GM19240 (cell line): ENCODE results near the gene PRSS53.

ENCODE experiments used
- DNase-seq: peaks from one replicate; pipeline ENCODE4 v3.0.0; 2011; ENCODE audit warnings: low spot score; ENCODE audit not compliant: insufficient read length

PRSS53 gene

DNA sequence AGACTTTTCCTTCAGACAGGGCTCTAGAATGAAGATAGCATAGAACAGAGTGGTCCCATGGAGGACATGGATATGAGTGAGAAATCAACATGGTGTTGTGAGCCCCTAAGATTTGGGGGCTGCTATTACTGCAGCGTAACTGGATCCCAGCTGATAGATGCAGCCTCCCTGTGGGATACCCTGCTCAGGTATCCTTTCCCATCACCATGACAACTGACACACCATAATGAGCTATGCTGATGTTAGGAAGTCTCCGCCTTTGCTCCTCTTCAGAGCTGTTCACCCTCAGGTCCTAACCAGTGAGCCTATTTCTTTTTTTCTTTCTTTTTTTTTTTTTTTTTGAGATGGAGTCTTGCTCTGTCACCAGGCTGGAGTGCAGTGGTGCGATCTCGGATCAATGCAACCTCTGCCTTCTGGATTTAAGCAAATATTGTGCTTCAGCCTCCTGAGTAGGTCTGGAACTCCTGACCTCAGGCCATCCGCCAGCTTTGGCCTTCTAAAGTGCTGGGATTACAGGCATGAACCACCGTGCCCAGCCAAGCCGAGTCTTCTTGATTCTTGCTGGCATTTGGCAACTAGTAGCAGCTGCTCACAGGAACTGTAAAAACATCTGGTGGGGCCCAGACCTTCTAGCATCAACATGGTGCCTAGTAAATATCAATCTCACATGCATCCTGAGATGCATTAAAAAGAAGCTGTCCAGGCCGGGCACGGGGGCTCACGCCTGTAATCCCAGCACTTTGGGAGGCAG lies 38.3 kb downstream of the PRSS53 start:
- DNase-seq, result no peak

DNA sequence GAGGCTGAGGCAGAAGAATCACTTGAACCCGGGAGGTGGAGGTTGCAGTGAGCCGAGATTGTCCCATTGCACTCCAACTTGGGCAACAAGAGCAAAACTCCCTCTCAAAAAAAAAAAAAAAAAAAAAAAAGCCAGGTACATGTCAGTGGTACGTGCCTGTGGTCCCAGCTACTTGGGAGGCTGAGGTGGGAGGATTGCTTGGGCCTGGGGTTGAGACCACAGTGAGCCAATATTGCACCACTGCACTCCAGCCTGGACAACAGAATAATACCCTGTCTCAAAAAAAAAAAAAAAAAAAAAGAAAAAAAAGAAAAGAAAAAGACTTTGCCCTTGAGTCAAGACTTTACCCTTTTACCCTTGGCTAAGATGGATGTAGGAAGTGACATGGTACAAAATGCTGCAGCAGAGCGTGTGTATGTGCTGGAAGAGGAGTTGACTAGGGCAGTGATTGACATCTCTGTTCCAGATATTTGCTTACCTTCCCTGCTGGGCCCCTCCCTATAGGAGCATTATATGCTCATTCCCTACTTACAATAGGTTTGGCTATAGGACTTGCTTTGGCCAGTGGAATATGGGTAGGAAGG lies 44.8 kb downstream of the PRSS53 start:
- no peak for DNase-seq

DNA sequence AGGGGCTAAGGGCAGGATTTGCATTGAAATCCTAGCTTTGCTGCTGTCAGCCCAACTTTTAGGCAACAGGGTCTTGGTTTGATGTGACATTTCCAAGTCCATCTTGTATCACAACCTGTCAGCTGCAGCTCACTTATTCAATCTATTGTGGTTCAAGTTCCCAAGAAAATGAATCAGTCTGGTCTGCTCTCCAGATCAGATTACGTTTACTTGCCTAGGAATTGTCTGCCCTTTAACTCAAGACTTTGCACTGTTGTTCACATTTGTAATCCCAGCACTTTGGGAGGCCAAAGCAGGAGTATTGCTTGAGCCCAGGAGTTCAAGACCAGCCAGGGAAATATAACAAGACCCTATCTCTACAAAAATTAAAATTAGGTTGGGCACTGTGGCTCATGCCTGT lies 45.4 kb downstream of the PRSS53 start:
- DNase-seq, result no peak

DNA sequence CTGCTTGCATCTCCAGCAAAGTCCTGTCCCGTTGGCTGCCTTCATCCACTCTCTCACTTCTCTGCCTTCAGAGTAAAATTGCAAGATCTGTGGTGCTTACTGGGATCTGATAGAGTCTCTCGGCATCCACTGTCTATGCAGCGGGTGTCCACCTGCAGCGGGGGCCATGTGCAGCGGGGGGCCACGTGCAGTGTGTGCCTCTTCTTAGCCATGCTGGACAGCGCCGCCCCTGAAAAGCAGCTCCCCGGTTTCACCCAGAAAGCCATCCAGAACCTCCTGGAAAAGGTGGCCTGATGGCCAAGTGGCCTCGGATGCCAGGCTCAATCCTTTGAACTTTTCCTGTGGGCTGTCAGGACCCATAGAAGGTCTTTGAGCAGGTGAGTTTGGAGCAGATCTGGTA lies 45.9 kb downstream of the PRSS53 start:
- DNase-seq, result no peak

DNA sequence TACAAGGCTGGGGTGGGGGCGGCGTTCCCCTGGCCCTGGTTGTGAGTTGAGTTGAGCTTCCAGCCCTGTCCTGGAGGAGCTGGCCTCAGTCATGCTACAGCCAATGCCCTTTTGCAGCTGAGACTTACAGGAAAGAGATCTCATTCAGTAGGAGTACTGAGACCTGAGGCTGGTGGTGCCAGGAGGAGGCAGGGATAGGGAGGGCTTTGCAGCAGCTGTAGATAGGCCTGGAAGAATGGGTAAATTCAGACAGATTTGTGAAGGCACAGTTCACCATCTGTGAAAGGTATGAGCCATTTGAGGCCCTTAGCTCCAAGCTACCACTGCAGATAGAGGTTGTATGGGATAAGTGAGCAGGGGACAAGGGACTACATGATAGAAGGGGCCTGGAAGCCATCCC lies 49.8 kb downstream of the PRSS53 start:
- DNase-seq, result no peak

DNA sequence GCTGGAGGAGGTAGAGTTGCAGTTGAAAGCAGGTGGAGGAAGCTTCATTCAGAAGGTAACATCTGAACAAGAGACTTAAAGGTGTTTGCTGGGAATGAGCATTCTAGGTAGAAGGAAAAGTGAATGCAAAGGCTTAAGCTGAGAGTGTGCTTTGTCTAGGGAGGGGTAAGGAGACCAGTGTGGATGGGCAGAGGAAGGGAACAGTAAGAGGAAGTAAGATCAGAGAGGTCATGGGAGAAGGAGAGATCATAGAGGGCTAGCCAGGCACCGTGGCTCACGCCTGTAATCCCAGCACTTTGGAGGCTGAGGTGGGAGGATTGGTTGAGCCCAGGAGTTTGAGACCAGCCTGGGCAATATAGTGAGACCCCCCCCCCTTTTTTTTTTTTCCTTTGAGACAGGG lies 52.1 kb downstream of the PRSS53 start:
- DNase-seq, result no peak

DNA sequence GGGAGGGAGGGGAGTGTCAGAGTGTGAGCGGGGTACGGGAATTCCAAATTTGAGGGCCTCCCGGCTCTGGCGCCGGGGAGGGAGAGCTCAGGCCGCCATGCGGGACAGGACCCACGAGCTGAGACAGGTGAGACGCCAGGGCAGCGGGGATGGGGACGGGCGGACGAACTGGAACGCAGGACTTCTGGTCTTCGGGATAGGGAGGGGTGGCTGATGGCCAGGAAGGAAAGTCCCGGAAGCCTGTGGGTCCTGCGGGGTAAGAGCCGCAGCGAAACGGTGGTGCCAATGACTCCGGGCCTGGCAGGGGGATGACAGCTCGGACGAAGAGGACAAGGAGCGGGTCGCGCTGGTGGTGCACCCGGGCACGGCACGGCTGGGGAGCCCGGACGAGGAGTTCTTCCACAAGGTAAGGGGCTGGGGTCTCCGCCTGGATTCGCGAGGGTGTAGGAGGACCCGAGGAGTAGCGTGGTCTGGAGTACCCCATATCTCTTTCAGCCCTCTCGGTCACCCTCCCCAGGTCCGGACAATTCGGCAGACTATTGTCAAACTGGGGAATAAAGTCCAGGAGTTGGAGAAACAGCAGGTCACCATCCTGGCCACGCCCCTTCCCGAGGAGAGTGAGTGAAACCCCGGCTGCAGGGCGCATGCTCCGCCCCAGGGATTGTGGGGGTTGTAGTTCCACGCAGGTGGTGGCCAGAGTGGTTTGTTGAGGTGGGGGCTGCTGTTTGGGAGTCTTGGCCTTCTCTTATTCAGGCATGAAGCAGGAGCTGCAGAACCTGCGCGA lies 54.8 kb downstream of the PRSS53 start:
- peak; percentile 95 for DNase-seq
